Hepatocyte (in vitro differentiated cells): Measurements from ENCODE around the gene LY6G6C.

Source experiments
- CTCF ChIP-seq: fragments of 200-600 bp; sonication (generic); IDR thresholded peaks from 2 replicates; pipeline ENCODE4 v1.5.1; 2016; ENCODE audit warnings: antibody characterized with exemption, mild to moderate bottlenecking; ENCODE audit not compliant: poor library complexity
- EZH2 ChIP-seq: fragments of 200-600 bp; sonication (generic); IDR thresholded peaks from 2 replicates; pipeline ENCODE4 v1.6.1; 2016; ENCODE audit warnings: antibody characterized with exemption, mild to moderate bottlenecking, borderline replicate concordance
- EZH2phosphoT487 ChIP-seq: fragments of 200-600 bp; sonication (generic); IDR thresholded peaks from one replicate; pipeline ENCODE4 v1.6.1; 2018; ENCODE audit warnings: antibody characterized with exemption, mild to moderate bottlenecking, low read depth, moderate library complexity; ENCODE audit not compliant: unreplicated experiment, severe bottlenecking

DNA sequence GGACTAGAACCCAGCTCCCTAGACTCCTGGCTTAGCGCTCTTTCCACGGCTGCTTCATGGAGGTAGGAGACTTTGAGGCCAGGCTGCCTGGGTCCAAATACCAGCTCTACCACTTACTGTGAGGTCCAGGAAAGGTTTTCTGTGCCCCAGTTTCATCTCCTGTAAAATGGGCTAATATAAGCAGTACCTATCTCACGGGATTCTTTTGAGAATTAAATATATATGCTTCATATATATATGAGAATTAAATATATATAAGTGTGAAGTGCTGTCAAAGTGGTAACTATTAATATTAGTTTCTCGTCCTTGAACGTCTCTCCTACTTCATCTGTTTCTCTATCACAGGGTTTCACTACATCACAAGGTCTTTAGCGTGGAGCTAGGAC is 30.5 kb downstream of the LY6G6C start:
- no peak for TF ChIP-seq CTCF
- TF ChIP-seq EZH2 = no peak
- TF ChIP-seq EZH2phosphoT487 = no peak
